Measurements from ENCODE around the gene ERG28. TPM values are rescaled to one million over a fixed set of nuclear protein-coding genes. Genes with fewer than 3 reads are reported as not detected.
"Not testable (repeated sequence)": the region's sequence is repeated elsewhere in the genome, so short reads cannot be mapped to it uniquely, and the experiment has no call there.

The ERG28 gene
- total RNA-seq, 1 donor from 2014 or later: 24.6 TPM

DNA sequence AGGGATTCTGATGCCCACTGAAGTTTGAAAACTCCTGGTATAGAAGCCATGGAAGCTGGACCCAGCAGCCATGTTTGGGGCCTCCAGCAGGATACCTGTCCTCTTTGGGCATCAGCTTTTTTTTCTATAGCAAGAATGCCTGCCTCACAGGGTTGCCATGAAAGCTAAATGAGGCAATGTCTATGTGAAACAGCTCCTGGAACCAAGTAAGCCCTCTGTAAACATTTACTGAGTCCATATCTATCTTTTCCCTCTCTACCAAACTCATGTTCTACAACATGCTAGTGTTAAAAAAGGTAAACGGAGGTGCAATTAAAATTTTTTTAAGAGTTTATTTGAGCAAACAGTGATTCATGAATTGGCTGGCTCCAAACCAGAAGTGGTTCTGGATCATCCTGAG, 53.6 kb downstream of the ERG28 start:
- TF ChIP-seq, protein P1, sequence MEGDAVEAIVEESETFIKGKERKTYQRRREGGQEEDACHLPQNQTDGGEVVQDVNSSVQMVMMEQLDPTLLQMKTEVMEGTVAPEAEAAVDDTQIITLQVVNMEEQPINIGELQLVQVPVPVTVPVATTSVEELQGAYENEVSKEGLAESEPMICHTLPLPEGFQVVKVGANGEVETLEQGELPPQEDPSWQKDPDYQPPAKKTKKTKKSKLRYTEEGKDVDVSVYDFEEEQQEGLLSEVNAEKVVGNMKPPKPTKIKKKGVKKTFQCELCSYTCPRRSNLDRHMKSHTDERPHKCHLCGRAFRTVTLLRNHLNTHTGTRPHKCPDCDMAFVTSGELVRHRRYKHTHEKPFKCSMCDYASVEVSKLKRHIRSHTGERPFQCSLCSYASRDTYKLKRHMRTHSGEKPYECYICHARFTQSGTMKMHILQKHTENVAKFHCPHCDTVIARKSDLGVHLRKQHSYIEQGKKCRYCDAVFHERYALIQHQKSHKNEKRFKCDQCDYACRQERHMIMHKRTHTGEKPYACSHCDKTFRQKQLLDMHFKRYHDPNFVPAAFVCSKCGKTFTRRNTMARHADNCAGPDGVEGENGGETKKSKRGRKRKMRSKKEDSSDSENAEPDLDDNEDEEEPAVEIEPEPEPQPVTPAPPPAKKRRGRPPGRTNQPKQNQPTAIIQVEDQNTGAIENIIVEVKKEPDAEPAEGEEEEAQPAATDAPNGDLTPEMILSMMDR (conservative IDR thresholded peaks at IDR 0.05): no peak
- Mint-ChIP-seq H3K27me3 (peaks cover 7% of the 10 kb centered on the region), H3K27ac (no peak overlapping the region), H3K36me3 (no peaks in the 10 kb centered on the region), H3K4me3 (no peak overlapping the region), H3K4me1 (ENCODE audit: unreplicated experiment) (peaks cover 8% of the 10 kb centered on the region), H3K9me3 (no peaks in the 10 kb centered on the region)
- no peak for DNase-seq (ENCODE audit: extremely low spot score, unreplicated experiment)

DNA sequence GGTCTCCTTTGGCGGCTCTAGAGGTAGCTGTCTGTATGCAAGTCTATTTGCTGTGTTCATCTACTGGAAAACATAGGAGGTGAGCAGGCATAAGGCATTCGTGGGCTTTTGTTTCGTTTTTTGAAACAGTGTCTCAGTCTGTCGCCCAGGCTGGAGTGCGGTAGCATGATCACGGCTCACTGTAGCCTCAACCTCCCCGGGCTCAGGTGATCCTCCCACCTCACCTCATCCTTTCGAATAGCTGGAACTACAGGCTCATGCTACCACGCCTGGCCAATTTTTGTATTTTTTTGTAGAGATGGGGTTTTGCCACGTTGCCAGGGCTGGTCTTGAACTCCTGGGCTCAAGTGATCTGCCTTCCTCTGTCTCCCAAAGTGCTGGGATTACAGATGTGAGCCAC, 54.8 kb downstream of the ERG28 start:
- Mint-ChIP-seq H3K4me3 (no peak overlapping the region), H3K9me3 (no peaks in the 10 kb centered on the region), H3K27ac (no peak overlapping the region), H3K36me3 (no peaks in the 10 kb centered on the region), H3K27me3 (peaks cover 7% of the 10 kb centered on the region), H3K4me1 (ENCODE audit: unreplicated experiment) (peaks cover 8% of the 10 kb centered on the region)
- DNase-seq (ENCODE audit: extremely low spot score, unreplicated experiment): no peak
- TF ChIP-seq, protein P1 (conservative IDR thresholded peaks at IDR 0.05): no peak

DNA sequence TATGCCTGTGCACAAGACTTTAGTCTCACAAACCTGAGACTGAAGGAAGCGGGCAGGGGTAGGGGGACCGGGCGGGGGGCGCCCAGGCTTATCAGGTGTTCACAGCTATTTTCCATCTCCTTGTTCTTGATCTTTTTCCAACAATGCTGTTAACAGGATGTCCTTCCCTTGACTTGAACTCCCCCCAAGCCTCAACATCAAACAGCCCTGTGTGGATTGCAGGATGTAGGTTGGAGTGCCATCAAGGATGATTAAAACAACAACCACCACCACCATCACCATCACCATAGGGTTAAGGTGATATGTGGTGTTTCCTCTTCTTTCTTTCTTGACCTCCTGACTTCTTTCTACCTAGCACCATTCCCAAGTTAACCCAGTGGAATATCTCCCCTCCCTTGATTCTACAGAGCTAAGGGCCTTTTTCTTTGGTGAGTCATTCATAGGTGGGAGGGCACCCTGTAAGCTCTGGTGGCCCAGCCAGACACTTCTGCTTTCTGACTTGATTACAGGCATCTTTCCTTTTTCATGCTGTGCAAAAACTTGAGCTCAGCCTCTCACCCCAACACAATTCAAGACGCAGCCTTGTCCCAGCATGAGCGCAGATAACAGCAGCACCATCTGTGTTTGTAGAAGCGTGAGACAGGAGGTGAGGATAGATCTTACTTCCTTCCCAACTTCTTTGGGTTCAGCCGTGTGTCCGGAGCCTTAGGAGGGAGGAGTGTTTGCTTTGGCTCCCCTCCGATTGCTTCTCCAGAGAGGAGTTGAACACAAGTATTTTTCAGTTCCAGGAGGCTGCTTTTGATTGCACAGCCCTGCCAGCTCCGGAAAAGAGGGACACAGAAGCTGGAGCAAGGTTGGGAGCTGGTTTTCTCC, 55.5 kb downstream of the ERG28 start:
- Mint-ChIP-seq H3K27me3 (peaks cover 7% of the 10 kb centered on the region), H3K36me3 (no peaks in the 10 kb centered on the region), H3K4me3 (no peak overlapping the region), H3K27ac (no peak overlapping the region), H3K4me1 (ENCODE audit: unreplicated experiment) (peaks cover 8% of the 10 kb centered on the region), H3K9me3 (no peaks in the 10 kb centered on the region)
- TF ChIP-seq, protein P1 (conservative IDR thresholded peaks at IDR 0.05): no peak
- DNase-seq (ENCODE audit: extremely low spot score, unreplicated experiment): no peak

DNA sequence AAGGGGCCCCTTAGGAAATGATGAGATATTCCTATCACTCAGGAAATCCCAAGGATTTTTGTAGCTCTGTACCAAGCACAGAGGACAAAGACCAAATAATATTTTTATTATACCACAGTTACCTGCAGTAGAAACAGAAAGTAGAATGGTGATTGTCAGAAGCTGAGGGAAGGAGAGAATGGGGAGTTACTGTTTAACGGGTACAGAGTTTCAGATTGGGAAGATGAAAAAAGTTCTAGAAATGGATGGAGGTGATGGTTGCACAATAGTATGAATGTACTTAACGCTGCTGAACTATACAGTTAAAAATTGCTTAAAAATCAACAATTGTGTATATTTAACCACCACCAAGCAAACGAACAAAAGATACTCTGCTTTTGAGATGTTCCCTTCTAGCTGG, 58.2 kb downstream of the ERG28 start:
- DNase-seq (ENCODE audit: extremely low spot score, unreplicated experiment): no peak
- no peak overlapping the region for H3K4me3 Mint-ChIP-seq
- no peak overlapping the region for H3K27ac Mint-ChIP-seq
- TF ChIP-seq, protein P1 (conservative IDR thresholded peaks at IDR 0.05): no peak
- H3K4me1 Mint-ChIP-seq (ENCODE audit: unreplicated experiment): no peaks in the 10 kb centered on the region
- H3K36me3 Mint-ChIP-seq: no peaks in the 10 kb centered on the region
- H3K27me3 Mint-ChIP-seq: no peaks in the 10 kb centered on the region
- H3K9me3 Mint-ChIP-seq: no peaks in the 10 kb centered on the region

DNA sequence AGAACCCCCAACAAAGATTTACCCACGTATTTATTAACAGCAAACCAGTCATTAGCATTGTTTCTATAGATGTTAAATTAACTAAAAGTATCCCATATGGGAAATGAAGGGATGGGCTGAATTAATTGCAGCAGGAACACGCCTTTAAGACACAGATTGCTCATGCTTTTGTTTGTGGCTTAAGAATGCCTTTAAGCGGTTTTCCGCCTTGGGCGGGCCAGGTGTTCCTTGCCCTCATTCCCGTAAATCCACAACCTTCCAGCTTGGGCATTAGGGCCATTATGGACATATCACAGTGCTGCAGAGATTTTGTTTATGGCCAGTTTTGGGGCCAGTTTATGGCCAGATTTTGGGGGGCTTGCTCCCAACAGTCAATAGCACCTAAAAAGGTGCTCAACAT, 59.6 kb downstream of the ERG28 start:
- H3K27ac Mint-ChIP-seq; H3K9me3 Mint-ChIP-seq; H3K27me3 Mint-ChIP-seq; H3K4me1 Mint-ChIP-seq (ENCODE audit: unreplicated experiment); H3K36me3 Mint-ChIP-seq; H3K4me3 Mint-ChIP-seq; DNase-seq (ENCODE audit: extremely low spot score, unreplicated experiment): not testable (repeated sequence)

DNA sequence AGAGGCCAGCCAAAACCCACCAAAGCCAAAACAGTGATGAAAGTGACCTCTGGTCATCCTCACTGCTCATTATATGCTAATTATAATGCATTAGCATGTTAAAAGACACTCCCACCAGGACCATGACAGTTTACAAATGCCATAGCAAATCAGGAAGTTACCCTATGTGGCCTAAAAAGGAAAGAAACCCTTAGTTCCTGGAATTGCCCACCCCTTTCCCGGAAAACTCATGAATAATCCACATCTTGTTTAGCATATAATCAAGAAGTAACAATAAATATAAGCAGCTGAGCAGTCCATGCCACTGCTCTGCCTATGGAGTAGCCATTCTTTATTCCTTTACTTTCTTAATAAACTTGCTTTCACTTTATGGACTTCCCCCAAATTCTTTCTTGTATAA, 60.6 kb downstream of the ERG28 start:
- H3K27me3 Mint-ChIP-seq; DNase-seq (ENCODE audit: extremely low spot score, unreplicated experiment); H3K36me3 Mint-ChIP-seq; H3K4me3 Mint-ChIP-seq; H3K9me3 Mint-ChIP-seq; H3K4me1 Mint-ChIP-seq (ENCODE audit: unreplicated experiment); H3K27ac Mint-ChIP-seq: not testable (repeated sequence)

Other genes starting within 250 kb of the ERG28 start
- 31.3 and 78.6 TPM in 2 replicates for gene JDP2, start 232.9 kb downstream of the ERG28 start, total RNA-seq (ENCODE audit: low replicate concordance)
- 2.2 and 2.6 TPM in 2 replicates for gene BATF, start 138.4 kb downstream of the ERG28 start, total RNA-seq (ENCODE audit: low replicate concordance)
- gene FLVCR2, start 82.3 kb downstream of the ERG28 start, total RNA-seq (ENCODE audit: low replicate concordance): 5.6 and 11.8 TPM in 2 replicates
- 36.7 and 44.7 TPM in 2 replicates for gene TTLL5, start 370 bp upstream of the ERG28 start, total RNA-seq (ENCODE audit: low replicate concordance)